Lung (tissue), 12 donors: ENCODE data around the gene ZXDC. TPM values are rescaled to one million over a fixed set of nuclear protein-coding genes. Genes with fewer than 3 reads are reported as not detected.

ENCODE experiments used
- ATAC-seq: fragments of 200-7000 bp; cut with Tn5 transposase; one replicate; pipeline ENCODE4 v1.9.1; 2020; ENCODE audit warnings: moderate number of reproducible peaks; ENCODE audit not compliant: insufficient read depth, low FRiP score
- DNase-seq, 3 donors: peaks; one replicate each; pipeline ENCODE4 v3.0.0-alpha.2; 2013 to 2017
- H3K27ac ChIP-seq, 2 donors: one replicate each; pipeline ENCODE4 v1.5.1; 2013; ENCODE audit warnings: mild to moderate bottlenecking in 2 of 2, moderate library complexity in 2 of 2, control low read depth in 1 of 2, inconsistent platforms in 1 of 2, low read depth in 1 of 2, low read length in 1 of 2
- H3K27me3 ChIP-seq, 3 donors: one replicate each; pipeline ENCODE4 v1.5.1; 2013; ENCODE audit warnings: low read length in 2 of 3; ENCODE audit not compliant: control insufficient read depth in 3 of 3, insufficient read depth in 3 of 3
- H3K36me3 ChIP-seq, 4 donors: one replicate each; pipeline ENCODE4 v1.5.1; 2013; ENCODE audit warnings: low read length in 4 of 4, mild to moderate bottlenecking in 1 of 4, moderate library complexity in 1 of 4; ENCODE audit not compliant: control insufficient read depth in 4 of 4, insufficient read depth in 4 of 4
- H3K4me1 ChIP-seq, 5 donors: one replicate each; pipeline ENCODE4 v1.5.1; 2013; ENCODE audit warnings: low read length in 5 of 5, mild to moderate bottlenecking in 2 of 5, moderate library complexity in 1 of 5; ENCODE audit not compliant: control insufficient read depth in 5 of 5, insufficient read depth in 5 of 5
- H3K4me3 ChIP-seq: one replicate; pipeline ENCODE4 v1.5.1; 2013; ENCODE audit warnings: mild to moderate bottlenecking, control low read depth, moderate library complexity
- H3K9ac ChIP-seq, 2 donors: one replicate each; pipeline ENCODE4 v1.5.1; 2013; ENCODE audit warnings: low read length in 2 of 2, control low read depth in 1 of 2; ENCODE audit not compliant: insufficient read depth in 1 of 2
- H3K9me3 ChIP-seq, 4 donors: one replicate each; pipeline ENCODE4 v1.5.1; 2013; ENCODE audit warnings: low read length in 3 of 4, mild to moderate bottlenecking in 1 of 4, moderate library complexity in 1 of 4; ENCODE audit not compliant: control insufficient read depth in 4 of 4, insufficient read depth in 3 of 4
- CTCF ChIP-seq: IDR thresholded peaks from 2 replicates; pipeline ENCODE4 v1.5.1; 2012; ENCODE audit warnings: mild to moderate bottlenecking; ENCODE audit errors: control extremely low read depth, extremely low read depth
- WGBS, 2 donors: extraction: QIAGEN DNeasy Blood & Tissue Kit; methylation state at CpG; one replicate each; pipeline ENCODE4 v1.1.7; 2013; 5-methylcytosine and 5-hydroxymethylcytosine counted together
- polyA plus RNA-seq, 2 donors: library from polyadenylated mRNA; stranded (reverse); fragments of 200-250 nt; gene quantifications; one replicate each; pipeline ENCODE4 v1.2.1, GENCODE V29; 2013
- total RNA-seq, 2 donors: library from RNA; depleted of rRNA in 1 of 2; stranded (reverse); fragments of >200 nt in 1 of 2; gene quantifications; one replicate each; pipeline ENCODE4 v1.2.1, GENCODE V29; 2014 to 2021
- donor health status: control.
- donor health status: control.
- donor health status: Bipolar disorder and iron deficiency.
- donor health status: healthy.
- donor health status: DM: yes; HTN: yes; CAD: no.

The ZXDC gene
- total and polyA plus RNA-seq, 4 donors, result 12.9 to 49.5 (median 29.8) TPM

GRCh38 chr3:126467611-126467955, 8.1 kb downstream of the ZXDC start:
- WGBS, 2 donors, result 80% methylated on average over 8 of the region's 8 CpGs
- Histone ChIP-seq H3K27me3 (no peaks in the 10 kb centered on the region), H3K9ac (no peak overlapping the region), H3K36me3 (peaks cover 15 to 69% (median 53%) of the 10 kb centered on the region in 4 donors), H3K27ac (no peak overlapping the region), H3K4me1 (peaks cover 5 to 17% (median 7%) of the 10 kb centered on the region in 5 donors), H3K9me3 (peaks cover 0 to 2% (median 0%) of the 10 kb centered on the region in 4 donors), H3K4me3 (no peak overlapping the region)
- TF ChIP-seq CTCF, result no peak
- peak in 1 of 3 donors; percentile 4 for DNase-seq
- ATAC-seq, result no peak

GRCh38 chr3:126466886-126467610, 8.6 kb downstream of the ZXDC start:
- H3K9me3 ChIP-seq, result peaks cover 0 to 2% (median 0%) of the 10 kb centered on the region in 4 donors
- H3K36me3 ChIP-seq, result peaks cover 16 to 74% (median 53%) of the 10 kb centered on the region in 4 donors
- no peak overlapping the region for H3K9ac ChIP-seq
- no peak overlapping the region for H3K4me3 ChIP-seq
- TF ChIP-seq CTCF, result no peak
- H3K27ac ChIP-seq, result peak overlapping the region in 1 of 2 donors; percentile 5
- ATAC-seq (no peak), DNase-seq (peak in 1 of 3 donors; percentile 6)
- no peaks in the 10 kb centered on the region for H3K27me3 ChIP-seq
- 66 to 78% methylated on average over 19 of the region's 19 CpGs for WGBS, 2 donors
- peaks cover 2 to 16% (median 4%) of the 10 kb centered on the region in 5 donors for H3K4me1 ChIP-seq

- Histone ChIP-seq H3K27me3 (no peaks in the 10 kb centered on the region), H3K4me1 (peaks cover 0 to 15% (median 0%) of the 10 kb centered on the region in 5 donors), H3K27ac (peak overlapping the region in 1 of 2 donors; percentile 50), H3K36me3 (peaks cover 23 to 81% (median 59%) of the 10 kb centered on the region in 4 donors), H3K4me3 (no peak overlapping the region), H3K9ac (no peak overlapping the region), H3K9me3 (peaks cover 0 to 2% (median 0%) of the 10 kb centered on the region in 4 donors)
- ATAC-seq (no peak), DNase-seq (peak in 1 of 3 donors; percentile 10)
- TF ChIP-seq CTCF, result no peak
- WGBS, 2 donors, result 30 to 63% methylated on average over 16 of the region's 16 CpGs
Measured at GRCh38 chr3:126465928-126466544, 9.7 kb downstream of the ZXDC start.
